ENCODE data around the gene ZNF417.

GRCh38 chr19:57907394-57907793 is 9.0 kb downstream of the ZNF417 start:
- TF ChIP-seq BHLHE40 (IDR thresholded peaks at IDR 0.05; ENCODE audit: borderline replicate concordance) (no peak), FOXM1 (IDR thresholded peaks at IDR 0.05; ENCODE audit: borderline replicate concordance) (no peak), ELF4 (IDR thresholded peaks at IDR 0.05) (no peak), TARDBP (IDR thresholded peaks at IDR 0.05) (no peak), SUZ12 (IDR thresholded peaks at IDR 0.05) (no peak), NFRKB (IDR thresholded peaks at IDR 0.05) (no peak), PKNOX1 (IDR thresholded peaks at IDR 0.05) (no peak), FOXA1 (IDR thresholded peaks at IDR 0.05) (no peak), ARNT (IDR thresholded peaks at IDR 0.05) (no peak), FOXK2 (IDR thresholded peaks at IDR 0.05) (no peak), SP1 (IDR thresholded peaks at IDR 0.05) (no peak), LEF1 (IDR thresholded peaks at IDR 0.05; ENCODE audit: borderline replicate concordance) (no peak)

All from HEK293T (cell line).